Hematopoietic multipotent progenitor cell treated with erythropoietin and hydrocortisone succinate and interleukin-3 and kit ligand, for 4 days (in vitro differentiated cells): ENCODE measurements around the gene SLC22A3.
"Not testable (repeated sequence)": the region's sequence is repeated elsewhere in the genome, so short reads cannot be mapped to it uniquely, and the experiment has no call there.

Source experiments
- DNase-seq: peaks from one replicate; pipeline ENCODE4 v3.0.0-alpha.2; 2015

SLC22A3 gene

DNA sequence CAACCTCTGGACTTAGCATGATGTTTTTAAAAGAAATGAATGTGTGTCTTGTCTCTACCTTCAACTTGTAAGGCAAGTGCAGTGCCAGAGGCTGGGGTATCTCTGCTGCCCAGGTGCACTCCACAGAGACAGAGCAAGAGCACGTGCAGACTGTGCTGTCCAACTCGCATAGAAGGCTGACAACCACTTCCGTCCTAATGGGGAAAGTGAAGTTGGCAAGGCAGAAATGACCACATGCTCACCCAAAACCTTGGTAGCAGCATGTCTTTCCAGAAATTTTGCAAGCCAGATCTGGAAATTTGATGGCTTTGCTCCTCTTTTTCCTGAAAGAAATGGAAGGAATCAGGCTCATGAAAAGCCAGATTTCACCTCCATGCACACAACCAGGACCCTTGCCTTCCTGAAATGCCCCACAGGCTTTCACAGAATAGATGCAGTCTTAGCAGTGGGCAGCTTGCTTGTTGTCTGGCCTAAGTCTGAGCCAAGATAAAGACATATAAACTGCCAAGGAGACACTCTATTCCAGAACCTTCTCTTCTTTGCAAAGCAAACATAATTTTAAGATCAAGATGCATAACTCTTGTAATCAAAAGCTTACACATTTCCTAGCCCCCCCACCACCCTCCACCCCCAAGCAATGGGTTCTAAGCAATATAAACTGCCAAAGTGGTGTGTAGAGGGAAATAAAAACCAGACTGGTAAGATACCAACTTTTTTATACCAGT is 26.8 kb downstream of the SLC22A3 start:
- DNase-seq = no peak

DNA sequence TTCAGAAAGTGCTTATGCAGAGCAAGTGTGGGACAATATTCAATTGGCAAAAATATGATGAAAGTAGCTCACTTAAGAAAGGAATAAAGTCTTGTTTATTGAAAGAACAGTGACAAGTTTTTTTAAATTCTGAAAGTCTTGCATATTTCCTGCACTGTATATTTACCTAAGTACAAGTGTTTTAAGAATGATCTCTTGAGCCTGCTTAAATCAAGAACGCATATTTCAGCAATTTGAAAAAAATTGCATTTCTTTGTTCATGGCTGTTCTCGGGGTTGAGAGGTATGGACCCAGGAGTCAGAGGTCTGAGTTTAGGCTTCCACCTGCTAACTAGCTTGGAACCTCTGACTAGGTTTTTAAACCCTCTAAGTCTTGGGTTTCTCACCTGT is 27.4 kb downstream of the SLC22A3 start:
- no peak for DNase-seq

- DNase-seq = no peak
Measured at GRCh38 chr6:160376445-160376844, 28.3 kb downstream of the SLC22A3 start.

GRCh38 chr6:160378218-160378617 is 30.0 kb downstream of the SLC22A3 start:
- no peak for DNase-seq

DNA sequence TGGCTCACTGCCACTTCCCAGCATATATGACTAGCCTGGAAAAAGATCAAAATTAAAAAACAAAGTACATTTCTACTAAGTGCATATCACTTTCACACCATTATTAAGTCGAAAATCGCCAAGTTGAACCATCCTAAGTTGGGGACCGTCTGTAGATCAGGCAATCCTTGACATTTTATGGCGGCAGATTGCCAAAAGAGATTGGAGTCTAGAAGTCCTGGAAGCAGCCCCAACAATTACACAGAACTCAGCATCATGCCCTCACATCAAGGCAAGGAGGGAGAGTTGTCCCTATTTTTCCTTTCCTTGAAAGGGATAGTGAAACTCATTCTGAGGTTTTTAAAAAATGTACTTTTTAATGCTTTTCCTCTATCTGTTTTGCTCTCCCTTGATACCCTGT is 30.7 kb downstream of the SLC22A3 start:
- no peak for DNase-seq

- no peak for DNase-seq
Measured at GRCh38 chr6:160379466-160379865, 31.3 kb downstream of the SLC22A3 start.

DNA sequence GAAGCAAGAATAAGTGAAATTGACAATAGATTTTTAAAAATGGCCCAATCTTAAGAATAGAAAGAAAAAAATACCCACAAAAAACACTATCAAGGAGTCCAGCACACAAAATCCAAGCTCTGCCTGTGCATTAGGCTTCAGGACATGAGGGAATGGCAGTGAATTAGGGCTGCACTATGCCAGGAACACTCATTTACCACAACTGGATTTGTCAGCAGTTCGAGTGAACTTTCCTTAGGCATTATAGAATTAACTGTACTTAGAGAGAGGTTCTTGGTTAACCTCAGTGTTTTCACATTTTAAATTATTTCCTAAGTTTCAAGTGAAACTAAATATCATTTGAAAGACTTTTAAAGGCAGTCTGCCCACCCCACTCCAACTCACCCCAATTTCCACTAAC is 34.8 kb downstream of the SLC22A3 start:
- DNase-seq = no peak

DNA sequence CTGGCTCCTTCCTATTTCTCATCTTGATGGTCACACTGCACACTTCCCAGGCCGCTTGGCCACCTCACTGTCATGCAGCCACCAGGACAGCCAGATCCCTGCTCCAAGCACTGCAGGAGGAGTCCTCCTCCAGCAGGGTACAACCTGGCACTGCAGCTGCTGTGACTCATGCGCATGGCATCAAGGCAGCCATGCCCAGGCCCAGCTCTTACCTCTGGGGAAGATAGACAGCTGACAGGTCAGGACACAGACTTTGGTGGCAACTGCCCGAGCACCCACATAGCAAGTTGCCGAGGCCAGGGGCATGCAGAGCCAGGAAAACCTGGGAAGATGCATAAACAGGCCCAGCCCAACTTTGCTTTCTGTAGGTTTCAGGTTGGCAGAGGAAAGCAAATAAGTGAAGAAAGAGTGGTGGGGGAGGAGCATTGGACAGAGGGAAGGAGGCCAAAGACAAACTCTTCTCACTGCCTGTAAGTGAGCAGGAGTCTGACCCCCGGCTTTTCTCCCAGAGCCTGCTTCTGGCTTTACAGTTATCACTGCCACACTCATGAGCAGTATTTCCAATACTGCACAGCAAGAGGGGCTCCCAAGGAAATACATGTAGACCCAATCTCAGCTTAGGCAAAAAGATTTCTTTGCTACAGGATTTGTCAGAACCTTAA is 38.8 kb downstream of the SLC22A3 start:
- DNase-seq = no peak

- no peak for DNase-seq
Measured at GRCh38 chr6:160387916-160388643, 39.9 kb downstream of the SLC22A3 start.

DNA sequence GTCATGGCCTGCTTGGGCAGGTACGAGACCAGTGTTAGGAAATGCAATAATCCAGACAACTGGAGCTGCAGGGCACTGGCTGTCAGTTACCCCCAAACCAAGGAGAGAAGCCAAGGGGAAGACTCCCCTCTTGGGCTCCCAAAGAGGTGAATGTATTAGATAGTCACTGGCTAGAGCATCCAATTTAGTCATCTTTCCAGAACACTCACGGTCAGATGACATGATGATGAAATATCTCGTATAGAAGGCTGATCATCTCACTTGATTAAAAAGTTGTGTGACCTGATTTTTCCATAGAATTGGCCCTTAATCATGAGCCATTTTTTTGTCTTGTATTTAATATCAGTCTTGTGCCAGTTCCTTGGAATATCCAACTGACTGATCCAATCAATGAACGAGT is 40.7 kb downstream of the SLC22A3 start:
- no peak for DNase-seq

- DNase-seq = peak; percentile 1
Measured at GRCh38 chr6:160391419-160392116, 43.4 kb downstream of the SLC22A3 start.

DNA sequence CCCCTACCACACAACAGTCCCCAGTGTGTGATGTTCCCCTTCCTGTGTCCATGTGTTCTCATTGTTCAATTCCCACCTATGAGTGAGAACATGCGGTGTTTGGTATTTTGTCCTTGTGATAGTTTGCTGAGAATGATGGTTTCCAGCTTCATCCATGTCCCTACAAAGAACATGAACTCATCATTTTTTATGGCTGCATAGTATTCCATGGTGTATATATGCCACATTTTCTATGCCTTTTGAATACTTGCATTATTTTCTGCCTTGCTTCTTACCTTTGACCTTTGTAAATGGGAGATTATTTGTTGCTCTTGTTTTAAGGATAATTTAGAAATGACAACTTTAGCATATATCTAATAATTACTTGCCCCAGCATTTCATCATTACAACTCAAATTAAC is 45.3 kb downstream of the SLC22A3 start:
- not testable (repeated sequence) for DNase-seq

GRCh38 chr6:160393891-160394653 is 45.9 kb downstream of the SLC22A3 start:
- no peak for DNase-seq

DNA sequence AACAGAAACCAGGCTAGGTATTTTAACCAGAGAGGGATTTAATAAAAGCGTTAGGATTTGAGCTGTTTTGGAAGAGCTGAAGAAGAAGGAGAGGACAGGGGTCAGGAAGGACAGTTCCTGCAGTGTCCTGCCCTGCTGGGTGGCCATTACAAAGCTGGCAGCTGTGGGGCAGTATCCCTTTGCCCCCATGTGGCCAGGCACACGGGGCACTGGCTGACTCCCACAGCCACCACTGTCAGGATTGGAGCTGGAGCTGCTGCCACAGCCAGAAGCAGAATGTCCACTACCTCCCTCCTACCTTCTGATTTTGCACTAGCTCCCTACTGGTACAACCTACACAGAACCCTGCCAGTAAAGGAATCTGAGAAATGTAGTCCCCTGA is 46.5 kb downstream of the SLC22A3 start:
- DNase-seq = no peak

DNA sequence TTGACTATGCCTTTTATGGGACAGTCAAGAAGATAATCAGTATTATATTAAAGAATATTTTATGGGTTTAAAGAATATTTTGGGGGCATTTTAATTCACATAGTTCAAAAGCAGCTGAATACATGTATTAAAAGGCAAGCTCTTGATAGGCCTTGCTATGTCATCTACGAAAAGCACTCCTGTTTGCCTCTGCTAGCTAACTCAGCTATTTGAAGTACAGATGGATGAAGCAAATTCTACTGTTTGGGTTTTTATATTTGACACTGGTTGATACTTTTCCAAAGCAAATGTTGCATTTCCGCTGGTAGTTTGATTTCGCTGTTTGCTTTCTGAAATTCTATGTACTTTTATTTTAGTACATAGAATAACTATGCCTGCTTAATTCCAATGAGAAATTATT is 47.0 kb downstream of the SLC22A3 start:
- DNase-seq = no peak

DNA sequence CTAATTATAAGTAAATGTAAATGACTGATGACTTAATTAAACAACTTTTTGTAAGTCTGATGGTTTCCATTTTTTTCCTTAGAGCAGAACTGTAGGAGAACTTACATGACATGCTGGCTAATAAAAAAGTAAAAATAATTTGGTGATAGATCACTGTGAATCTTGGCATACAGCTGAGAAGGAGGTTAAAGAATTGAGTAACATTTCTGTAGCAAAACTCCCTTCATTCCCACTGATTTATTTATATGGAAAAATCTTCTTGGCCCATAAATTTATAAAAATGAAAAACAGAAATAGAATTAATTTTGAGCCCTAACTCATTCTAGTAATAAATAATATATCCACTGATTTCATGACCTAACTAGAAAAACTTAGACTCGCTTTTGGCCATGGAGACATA is 48.1 kb downstream of the SLC22A3 start:
- no peak for DNase-seq

- DNase-seq = no peak
Measured at GRCh38 chr6:160398674-160399271, 50.6 kb downstream of the SLC22A3 start.

- DNase-seq = no peak
Measured at GRCh38 chr6:160400446-160400845, 52.3 kb downstream of the SLC22A3 start.

- DNase-seq = no peak
Measured at GRCh38 chr6:160408528-160408927, 60.4 kb downstream of the SLC22A3 start.

DNA sequence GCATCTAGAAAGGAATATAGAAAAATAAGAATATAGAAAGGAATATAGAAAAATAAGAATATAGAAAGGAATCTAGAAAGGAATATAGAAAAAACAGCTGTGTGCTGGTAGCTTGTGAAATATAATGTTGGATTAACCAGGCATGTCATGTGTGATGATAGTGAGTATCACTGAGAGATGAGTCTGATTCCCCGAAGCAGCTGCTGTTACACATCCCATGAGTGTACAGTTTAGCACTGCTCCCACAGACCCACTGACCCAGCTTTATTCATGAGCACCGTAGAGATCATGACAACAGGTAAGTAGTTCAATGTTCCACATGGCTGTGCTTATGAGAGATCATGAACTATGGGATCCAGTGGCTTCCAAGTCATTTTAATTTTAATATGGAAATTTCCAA is 64.8 kb downstream of the SLC22A3 start:
- no peak for DNase-seq

DNA sequence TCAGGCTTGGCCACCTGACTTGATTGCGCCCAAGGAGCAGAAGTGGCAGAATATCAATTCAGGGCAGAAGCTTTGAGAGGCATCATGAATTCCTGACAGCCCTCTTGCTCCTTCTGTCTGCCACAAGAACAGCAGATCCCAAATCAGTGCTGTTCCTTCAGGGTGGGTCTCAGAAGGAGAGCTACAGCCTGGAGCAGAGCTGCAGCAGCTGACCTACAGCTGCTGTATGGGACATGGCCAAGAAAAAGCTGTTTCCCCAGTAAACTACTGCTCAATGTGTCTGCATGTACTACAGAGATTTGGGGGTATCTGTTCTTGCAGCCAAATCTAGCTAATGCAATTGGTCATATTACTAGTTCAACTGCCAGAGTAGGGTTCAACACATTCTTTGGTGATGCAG is 69.0 kb downstream of the SLC22A3 start:
- no peak for DNase-seq

DNA sequence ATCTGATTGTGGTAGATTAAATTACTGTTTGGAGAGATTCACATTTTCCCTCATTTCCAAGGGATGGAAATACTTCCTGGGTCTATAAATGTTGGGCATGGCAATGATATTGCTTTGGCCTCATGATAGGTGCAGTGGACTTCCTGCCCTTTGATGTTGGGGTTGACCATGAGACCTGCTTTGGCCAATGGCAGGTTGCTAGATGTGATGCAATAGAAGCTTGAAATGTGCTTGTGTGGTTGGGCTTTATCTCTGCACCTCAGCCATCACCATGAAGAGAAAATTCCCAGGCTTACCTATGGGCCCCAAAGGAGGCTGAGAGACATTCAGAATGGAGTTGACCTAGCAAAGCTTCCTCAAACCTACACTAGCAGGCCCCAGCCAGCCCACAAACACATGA is 69.4 kb downstream of the SLC22A3 start:
- DNase-seq = no peak
